T-helper 22 cell (primary cell): ENCODE results near the gene B4GALT7.

ENCODE experiments used
- DNase-seq: peaks from one replicate; pipeline ENCODE4 v3.0.0-alpha.2; 2020; ENCODE audit warnings: low read depth

B4GALT7 gene

GRCh38 chr5:177594071-177594470, 5.9 kb upstream of the B4GALT7 start:
- DNase-seq: no peak

- no peak for DNase-seq
These were observed 4.8 kb upstream of the B4GALT7 start for GRCh38 chr5:177595026-177595585.

DNA sequence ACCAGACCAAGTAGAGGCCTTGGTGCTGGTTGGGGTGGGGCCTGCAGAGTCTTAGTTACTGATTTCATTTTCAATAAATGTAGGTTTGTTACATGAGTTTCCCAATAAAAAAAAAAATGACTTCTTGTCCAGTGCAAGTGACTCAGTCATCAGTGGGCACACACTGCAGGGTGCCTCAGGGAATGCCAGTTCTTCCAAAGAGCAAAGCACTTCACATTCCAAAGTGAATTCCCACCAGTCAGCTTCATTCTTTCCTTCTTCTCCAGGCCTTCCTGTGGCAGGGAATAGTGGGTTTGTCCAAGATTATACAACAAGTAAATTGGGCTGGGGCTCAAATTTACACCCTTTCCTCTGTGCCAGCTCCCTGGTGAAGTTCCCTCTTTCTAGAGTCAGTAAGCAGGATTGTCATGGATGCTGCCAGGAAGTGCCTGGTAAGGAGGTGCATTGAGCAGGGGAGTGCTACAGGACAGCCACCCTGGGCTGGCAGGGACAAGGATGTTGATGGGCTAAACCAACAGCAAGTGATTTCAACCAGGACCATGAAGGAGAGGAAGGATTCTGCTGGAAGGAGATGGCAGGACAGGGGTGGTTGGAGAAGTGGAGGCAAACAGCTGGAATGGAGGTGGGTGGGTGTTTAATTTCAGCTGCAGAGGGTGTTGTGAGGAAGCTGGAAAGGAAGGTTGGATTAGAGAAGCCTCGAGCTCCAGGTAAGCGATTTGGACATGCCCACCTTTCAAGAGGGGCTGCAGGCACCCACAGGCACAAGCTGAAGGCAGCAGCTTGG, 3.7 kb upstream of the B4GALT7 start:
- DNase-seq: no peak

GRCh38 chr5:177596775-177597238, 3.1 kb upstream of the B4GALT7 start:
- DNase-seq: no peak

DNA sequence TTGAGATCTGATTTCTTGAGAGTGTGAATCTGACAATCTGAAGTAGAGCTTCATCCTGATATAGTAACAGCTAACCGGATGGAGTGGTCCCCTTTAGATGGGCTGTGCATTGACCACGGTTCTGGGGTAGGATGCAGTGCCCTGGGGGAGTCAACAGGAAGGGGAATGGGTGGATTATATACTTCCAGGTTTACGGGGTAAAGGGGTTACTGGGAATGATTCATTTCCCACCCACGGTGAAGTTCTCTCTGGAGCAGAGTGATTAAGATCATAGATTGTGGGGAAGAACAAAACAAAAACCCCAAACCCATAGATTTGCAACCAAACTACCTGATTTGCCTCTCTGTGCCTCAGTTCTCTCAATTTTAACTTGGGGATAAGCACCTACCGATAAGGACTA, 1.5 kb upstream of the B4GALT7 start:
- DNase-seq: no peak

GRCh38 chr5:177600508-177601018, 631 bp downstream of the B4GALT7 start:
- DNase-seq: no peak

- no peak for DNase-seq
These were observed 1.2 kb downstream of the B4GALT7 start for GRCh38 chr5:177601126-177601525.

DNA sequence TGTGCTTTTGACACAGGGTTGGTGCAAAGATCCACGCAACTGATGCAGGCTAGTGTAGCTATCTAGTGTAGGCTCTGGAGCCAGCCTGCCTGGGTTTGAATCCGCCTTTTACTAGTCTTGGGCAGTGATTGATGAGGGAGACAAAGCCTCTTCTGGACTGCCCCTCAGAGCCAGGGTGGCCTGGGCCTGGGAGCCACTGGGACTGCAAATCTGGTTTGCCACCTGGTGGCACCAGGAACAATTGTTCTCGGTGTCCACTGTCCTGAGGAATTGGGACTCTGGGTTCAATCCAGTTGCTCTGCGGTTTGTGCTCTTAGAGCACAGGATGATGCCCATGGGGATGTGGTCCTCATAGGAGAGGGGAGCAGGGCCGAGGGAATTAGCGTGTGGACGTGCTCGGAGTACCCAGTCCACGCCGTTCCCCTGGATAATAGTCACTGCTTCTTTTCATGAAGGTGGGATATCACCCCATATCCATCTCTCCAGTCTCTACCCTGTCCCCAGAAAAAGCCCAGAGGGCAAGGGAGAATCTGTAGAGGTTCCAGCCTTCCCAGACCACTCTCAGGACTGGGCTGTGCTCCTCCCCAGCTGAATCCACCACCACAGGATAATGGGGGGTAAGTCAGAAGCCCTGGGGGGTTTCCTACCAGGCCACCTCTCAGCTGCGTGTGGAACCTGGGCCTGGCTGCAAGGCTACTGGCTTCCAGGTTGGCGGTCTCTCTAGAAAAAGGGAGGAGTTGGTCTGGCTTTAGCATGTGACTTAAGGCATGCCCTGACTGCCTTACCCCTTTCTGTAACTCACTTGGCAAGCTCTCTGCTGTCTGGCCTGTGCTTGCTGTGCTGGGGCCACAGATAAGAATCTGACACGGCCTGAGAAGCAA, 1.9 kb downstream of the B4GALT7 start:
- no peak for DNase-seq

- no peak for DNase-seq
These were observed 2.5 kb downstream of the B4GALT7 start for GRCh38 chr5:177602458-177602830.

GRCh38 chr5:177603631-177604030, 3.7 kb downstream of the B4GALT7 start:
- DNase-seq: no peak

- DNase-seq: no peak
These were observed 4.2 kb downstream of the B4GALT7 start for GRCh38 chr5:177604116-177604521.

GRCh38 chr5:177604656-177605055, 4.7 kb downstream of the B4GALT7 start:
- no peak for DNase-seq

DNA sequence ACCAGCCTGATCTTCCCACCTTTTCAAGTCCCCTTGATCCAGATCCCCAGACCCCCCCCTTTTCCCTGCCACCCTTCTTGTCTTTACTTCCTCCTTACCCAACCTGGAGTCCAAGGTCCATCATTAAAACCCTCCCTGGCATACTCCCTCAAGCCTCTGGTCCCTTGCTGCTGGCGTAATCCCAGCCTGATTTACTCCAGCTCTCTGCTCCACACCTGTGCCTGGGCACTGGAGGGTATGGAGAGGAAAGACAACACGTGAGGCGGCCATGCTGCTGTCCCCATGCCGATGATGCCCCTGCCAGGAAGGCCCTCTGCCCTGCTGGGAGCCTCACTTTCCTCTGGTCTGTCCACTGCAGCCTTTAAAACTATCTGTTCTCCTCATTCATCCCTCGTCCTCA, 5.1 kb downstream of the B4GALT7 start:
- no peak for DNase-seq

DNA sequence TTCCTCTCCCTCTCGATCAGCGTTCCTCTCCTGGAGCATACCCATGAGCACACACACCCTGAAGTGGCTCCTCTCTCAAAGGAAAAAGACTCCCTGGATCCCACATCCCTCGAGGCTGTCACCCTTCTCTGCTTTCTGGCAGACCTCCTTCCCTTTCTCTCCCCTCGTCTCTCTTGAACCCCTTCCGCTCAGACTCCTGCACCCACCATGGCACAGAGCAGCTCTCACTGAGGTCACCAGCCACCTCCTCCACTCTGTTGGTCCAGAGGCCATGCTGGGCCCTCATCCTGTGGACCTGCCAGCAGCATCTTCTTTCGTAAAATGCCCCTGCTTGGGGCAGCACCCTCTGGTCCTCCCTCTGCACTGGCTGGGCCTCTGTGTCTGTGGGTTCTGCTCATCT, 5.7 kb downstream of the B4GALT7 start:
- no peak for DNase-seq

DNA sequence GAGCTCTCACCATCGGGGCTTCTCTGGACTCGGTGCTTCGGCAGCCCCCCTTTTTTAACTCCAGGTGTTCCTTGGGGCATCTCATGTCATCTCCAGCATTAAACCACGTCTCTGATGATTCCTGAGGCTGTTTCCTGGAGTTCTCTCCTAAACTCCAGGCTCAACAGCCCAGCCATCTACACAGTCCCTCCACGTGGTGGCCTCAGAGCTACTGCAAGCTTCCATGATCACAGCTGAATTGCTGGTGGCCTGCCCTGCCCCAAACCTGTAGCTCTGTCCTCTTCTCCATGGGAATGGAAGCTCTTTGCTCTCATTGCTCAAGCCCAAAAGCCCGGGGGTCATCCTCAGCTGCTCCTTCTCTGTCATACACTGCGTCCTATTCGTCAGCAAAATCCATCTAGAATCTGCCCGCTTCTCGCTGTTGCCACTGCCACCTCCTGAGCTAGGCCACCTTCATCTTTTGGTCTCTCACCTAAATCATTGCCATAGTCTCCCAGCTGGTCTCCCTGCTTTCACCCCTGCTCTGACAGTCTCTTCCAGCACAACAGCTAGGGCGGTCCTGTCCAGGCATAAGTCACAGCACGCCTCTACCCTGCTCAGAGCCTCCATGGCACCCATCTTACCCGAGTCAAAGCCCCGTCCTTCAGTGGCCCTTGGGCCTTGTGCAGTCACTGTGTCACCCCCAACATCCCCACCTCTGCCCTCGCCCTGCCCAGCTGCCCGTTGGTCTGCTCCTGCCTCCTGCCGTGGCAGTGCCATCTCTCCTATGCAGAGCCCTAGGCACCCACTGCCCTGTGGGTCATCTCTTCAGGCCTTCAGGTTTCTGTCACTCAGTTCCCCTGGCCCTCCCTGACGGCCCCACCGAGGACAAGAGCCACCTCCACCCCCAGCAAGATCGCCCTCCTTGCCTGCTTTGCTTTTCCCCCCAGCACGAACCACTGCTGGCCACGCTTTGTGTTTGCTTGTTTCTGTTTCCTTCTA, 6.4 kb downstream of the B4GALT7 start:
- no peak for DNase-seq

DNA sequence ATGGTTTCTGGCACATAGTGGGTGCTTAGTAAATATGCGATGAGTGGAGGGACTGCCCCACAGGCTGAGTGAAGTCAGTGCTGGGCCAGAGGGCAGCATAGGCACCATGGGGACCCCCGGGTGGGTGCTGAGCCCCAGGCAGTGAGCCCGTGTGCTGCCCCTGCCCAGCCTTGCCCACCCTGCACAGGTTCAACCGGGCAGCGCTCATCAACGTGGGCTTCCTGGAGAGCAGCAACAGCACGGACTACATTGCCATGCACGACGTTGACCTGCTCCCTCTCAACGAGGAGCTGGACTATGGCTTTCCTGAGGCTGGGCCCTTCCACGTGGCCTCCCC, 7.2 kb downstream of the B4GALT7 start:
- DNase-seq: no peak

DNA sequence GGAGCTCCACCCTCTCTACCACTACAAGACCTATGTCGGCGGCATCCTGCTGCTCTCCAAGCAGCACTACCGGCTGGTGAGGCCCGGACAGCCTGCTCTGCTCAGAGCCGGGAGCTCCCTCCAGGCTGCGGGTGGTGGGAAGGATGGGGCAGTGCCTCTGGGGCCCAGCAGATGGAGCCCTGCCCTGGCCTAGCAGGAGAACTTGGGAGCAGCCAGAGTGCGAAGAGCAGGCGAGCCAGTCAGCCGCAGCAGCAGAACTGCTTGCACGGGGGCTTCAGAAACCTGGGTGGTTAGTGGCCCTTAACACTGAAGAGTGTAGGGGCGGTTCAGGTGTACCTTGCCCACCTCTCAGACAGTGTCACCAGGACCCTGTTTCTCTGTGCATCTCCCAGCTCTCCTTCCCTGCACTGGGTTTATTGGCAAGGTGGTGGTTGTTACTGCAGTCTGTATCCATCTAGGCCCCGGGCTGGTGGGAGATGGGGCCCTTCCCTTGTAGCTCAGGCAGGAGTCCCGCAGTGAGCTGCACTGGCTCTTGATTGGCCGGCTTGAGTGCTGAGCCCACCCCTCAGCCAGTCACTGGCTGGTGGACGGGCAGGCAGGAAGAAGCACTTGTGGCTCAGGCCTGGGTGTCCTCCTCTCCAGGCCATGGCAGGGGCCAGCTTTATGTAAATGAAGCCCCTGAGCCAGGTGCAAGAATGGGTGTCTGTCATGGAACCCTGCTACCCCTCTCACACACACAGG, 7.7 kb downstream of the B4GALT7 start:
- DNase-seq: no peak

GRCh38 chr5:177608243-177609075, 8.5 kb downstream of the B4GALT7 start:
- no peak for DNase-seq

- no peak for DNase-seq
These were observed 9.4 kb downstream of the B4GALT7 start for GRCh38 chr5:177609076-177610059.
